Right atrium auricular region (tissue), 2 donors: Measurements from ENCODE around the gene NDUFB5. TPM values are rescaled to one million over a fixed set of nuclear protein-coding genes. Genes with fewer than 3 reads are reported as not detected.
A peak's percentile ranks its signal among the peaks of the same experiment; 100 is the strongest.

Experiments used
- DNase-seq: peaks from one replicate; pipeline ENCODE4 v3.0.0-alpha.2; 2019; ENCODE audit warnings: low spot score
- H3K27ac ChIP-seq, 2 donors: fragments of 200-600 bp; sonication (generic); 1 replicate in 1 of 2; 2 replicates in 1 of 2; pipeline ENCODE4 v1.5.1; 2016 to 2019
- H3K27me3 ChIP-seq, 2 donors: fragments of 200-600 bp; sonication (generic); one replicate each; pipeline versions ENCODE4 v1.5.1 to v1.6.0; 2017 to 2019
- H3K36me3 ChIP-seq: fragments of 200-600 bp; sonication (generic); one replicate; pipeline ENCODE4 v1.5.1; 2016
- H3K4me1 ChIP-seq, 2 donors: fragments of 200-600 bp; sonication (generic); one replicate each; pipeline versions ENCODE4 v1.5.1 to v1.6.0; 2017 to 2019
- H3K4me3 ChIP-seq, 2 donors: fragments of 200-600 bp; sonication (generic); 1 replicate in 1 of 2; 2 replicates in 1 of 2; pipeline ENCODE4 v1.5.1; 2017 to 2019; ENCODE audit warnings: mild to moderate bottlenecking in 1 of 2, moderate library complexity in 1 of 2
- H3K9me3 ChIP-seq, 2 donors: fragments of 200-600 bp; sonication (generic); one replicate each; pipeline ENCODE4 v1.5.1; 2019
- total RNA-seq, 2 donors: library from RNA; depleted of rRNA; stranded (reverse); fragments of >200 nt; gene quantifications; one replicate each; pipeline ENCODE4 v1.1.0, GENCODE V29; 2016
- TF ChIP-seq, protein P1 (sequence below), 2 donors: fragments of 200-600 bp; sonication (generic); IDR thresholded peaks; one replicate each; pipeline ENCODE4 v1.5.1; 2019; ENCODE audit warnings: antibody characterized with exemption in 2 of 2

The NDUFB5 gene
- total RNA-seq, 2 donors from 2014 or later = 142 to 304 TPM

DNA sequence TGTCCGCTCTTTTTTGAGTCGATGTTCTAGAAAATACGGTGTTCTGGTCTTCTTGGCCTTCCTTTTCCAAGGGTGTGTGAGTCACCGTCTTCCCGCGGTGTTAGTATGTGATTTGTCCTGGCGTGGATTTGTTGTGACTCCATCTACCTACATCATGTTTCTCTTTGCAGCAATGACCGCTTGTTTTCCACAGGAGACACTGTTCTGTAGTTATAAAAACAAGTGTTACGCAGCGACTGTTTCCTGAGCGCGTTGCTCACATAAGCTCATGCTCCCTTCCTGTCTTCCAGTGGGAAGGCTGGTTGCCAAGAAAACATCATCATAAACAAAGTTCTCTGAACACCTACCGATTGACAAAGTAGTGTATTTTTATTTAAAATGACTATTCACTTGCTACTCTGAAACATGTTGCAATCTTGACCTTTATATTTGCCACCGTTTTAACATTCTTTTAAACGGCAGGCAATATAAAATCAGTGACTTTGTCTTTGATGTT lies 67.2 kb downstream of the NDUFB5 start:
- H3K36me3 ChIP-seq = no peaks in the 10 kb centered on the region
- no peaks in the 10 kb centered on the region for H3K27me3 ChIP-seq
- no peaks in the 10 kb centered on the region for H3K9me3 ChIP-seq
- H3K4me3 ChIP-seq = peak overlapping the region in 1 of 2 donors; percentile 9
- TF ChIP-seq, protein P1, sequence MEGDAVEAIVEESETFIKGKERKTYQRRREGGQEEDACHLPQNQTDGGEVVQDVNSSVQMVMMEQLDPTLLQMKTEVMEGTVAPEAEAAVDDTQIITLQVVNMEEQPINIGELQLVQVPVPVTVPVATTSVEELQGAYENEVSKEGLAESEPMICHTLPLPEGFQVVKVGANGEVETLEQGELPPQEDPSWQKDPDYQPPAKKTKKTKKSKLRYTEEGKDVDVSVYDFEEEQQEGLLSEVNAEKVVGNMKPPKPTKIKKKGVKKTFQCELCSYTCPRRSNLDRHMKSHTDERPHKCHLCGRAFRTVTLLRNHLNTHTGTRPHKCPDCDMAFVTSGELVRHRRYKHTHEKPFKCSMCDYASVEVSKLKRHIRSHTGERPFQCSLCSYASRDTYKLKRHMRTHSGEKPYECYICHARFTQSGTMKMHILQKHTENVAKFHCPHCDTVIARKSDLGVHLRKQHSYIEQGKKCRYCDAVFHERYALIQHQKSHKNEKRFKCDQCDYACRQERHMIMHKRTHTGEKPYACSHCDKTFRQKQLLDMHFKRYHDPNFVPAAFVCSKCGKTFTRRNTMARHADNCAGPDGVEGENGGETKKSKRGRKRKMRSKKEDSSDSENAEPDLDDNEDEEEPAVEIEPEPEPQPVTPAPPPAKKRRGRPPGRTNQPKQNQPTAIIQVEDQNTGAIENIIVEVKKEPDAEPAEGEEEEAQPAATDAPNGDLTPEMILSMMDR (IDR thresholded peaks at IDR 0.05) = no peak
- H3K4me1 ChIP-seq = peaks cover 0 to 35% of the 10 kb centered on the region in 2 donors
- no peak for DNase-seq
- H3K27ac ChIP-seq = peak overlapping the region; percentile 30 to 34

DNA sequence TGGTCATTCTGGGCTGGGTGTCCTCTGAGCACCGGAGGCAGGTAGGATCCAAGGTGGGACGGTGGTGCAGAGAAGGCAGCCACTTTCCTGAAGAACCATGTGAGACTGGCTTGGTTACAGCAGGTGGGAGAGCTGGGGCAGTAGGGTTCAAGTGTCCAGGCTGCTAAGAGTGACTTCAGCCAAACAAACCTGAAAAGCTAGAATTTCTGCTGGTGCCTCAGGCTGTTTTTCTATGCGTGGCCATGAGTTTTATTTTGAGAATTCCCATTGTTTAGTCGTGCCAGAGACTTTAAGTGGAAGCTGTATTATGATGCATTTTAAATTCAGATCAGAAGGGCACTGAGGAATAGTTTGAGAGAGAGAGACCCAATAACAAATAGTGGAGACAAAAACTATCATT lies 68.3 kb downstream of the NDUFB5 start:
- Histone ChIP-seq H3K4me3 (no peak overlapping the region), H3K27me3 (no peaks in the 10 kb centered on the region), H3K4me1 (peaks cover 0 to 27% of the 10 kb centered on the region in 2 donors), H3K36me3 (no peaks in the 10 kb centered on the region), H3K9me3 (no peaks in the 10 kb centered on the region), H3K27ac (peak overlapping the region in 1 of 2 donors; percentile 31)
- DNase-seq = no peak
- TF ChIP-seq, protein P1 (IDR thresholded peaks at IDR 0.05) = no peak

DNA sequence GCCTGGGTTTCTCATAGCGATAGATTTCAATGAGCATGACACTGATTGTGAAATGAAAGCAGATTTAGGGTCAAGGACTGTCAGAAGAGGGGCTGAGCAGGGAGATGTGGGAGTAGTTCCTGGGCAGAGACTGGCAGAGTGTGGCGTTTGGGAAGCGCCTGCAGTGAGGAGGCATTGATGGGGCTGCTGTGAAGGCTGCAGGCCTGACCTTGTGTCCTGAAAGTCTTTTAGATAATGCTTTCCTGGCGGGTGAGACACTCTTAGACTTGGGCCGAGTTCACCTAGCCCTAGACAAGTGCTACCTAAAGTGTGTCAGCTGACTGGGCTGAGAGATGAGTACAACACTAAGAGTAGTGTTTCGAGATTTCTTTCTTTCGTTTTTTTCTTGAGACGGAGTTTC lies 68.9 kb downstream of the NDUFB5 start:
- DNase-seq = no peak
- Histone ChIP-seq H3K27ac (peak overlapping the region; percentile 31 to 51), H3K36me3 (no peaks in the 10 kb centered on the region), H3K9me3 (no peaks in the 10 kb centered on the region), H3K27me3 (no peaks in the 10 kb centered on the region), H3K4me3 (no peak overlapping the region), H3K4me1 (peaks cover 0 to 27% of the 10 kb centered on the region in 2 donors)
- TF ChIP-seq, protein P1 (IDR thresholded peaks at IDR 0.05) = no peak

DNA sequence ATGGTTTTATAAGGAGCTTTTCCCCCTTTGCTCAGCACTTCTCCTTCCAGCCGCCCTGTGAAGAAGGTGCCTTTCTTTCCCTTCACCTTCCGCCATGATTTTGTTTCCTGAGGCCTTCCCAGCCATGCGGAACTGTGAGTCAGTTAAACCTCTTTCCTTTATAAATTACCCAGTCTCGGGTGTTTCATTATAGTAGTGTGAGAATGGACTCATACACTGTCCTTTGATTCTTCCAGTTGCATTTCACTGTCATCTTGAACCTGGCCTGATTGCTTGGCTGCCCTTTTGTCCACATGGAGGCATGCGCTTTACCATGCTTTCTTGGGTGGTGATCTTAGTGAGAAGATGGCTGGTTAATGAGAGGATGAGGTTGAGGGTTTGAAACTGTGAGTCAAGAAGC lies 71.5 kb downstream of the NDUFB5 start:
- TF ChIP-seq, protein P1 (IDR thresholded peaks at IDR 0.05) = no peak
- Histone ChIP-seq H3K36me3 (no peaks in the 10 kb centered on the region), H3K4me3 (no peak overlapping the region), H3K9me3 (no peaks in the 10 kb centered on the region), H3K27me3 (no peaks in the 10 kb centered on the region), H3K27ac (peak overlapping the region in 1 of 2 donors; percentile 15), H3K4me1 (peaks cover 0 to 33% of the 10 kb centered on the region in 2 donors)
- no peak for DNase-seq

Other genes starting within 250 kb of the NDUFB5 start
- gene GNB4, start 153.3 kb upstream of the NDUFB5 start, total RNA-seq = 10 to 100 TPM; 11.7 to 36.0 TPM
- 10 to 100 TPM; 15.9 to 32.9 TPM for gene ACTL6A, start 41.9 kb upstream of the NDUFB5 start, total RNA-seq
- gene MRPL47, start 156 bp upstream of the NDUFB5 start, total RNA-seq = 10 to 100 TPM; 30.8 to 40.9 TPM
- gene USP13, start 48.2 kb downstream of the NDUFB5 start, total RNA-seq = 10 to 100 TPM; 75.9 to 89.7 TPM